Activated naive CD8-positive, alpha-beta T cell (primary cell): ENCODE data around the gene SFRP4.

ENCODE experiments used
- H3K27ac Mint-ChIP-seq: one replicate; pipeline ENCODE4 v1.8.0; 2021; ENCODE audit warnings: mixed read lengths
- H3K27me3 Mint-ChIP-seq: one replicate; pipeline ENCODE4 v1.8.0; 2021; ENCODE audit warnings: mixed read lengths
- H3K36me3 Mint-ChIP-seq: one replicate; pipeline ENCODE4 v1.8.0; 2021; ENCODE audit warnings: mixed read lengths
- H3K4me1 Mint-ChIP-seq: one replicate; pipeline ENCODE4 v1.8.0; 2021; ENCODE audit warnings: low read depth, mixed read lengths
- H3K4me3 Mint-ChIP-seq: one replicate; pipeline ENCODE4 v1.8.0; 2021; ENCODE audit warnings: mild to moderate bottlenecking, mixed read lengths
- H3K9me3 Mint-ChIP-seq: one replicate; pipeline ENCODE4 v1.8.0; 2021; ENCODE audit warnings: low read depth, mixed read lengths

The SFRP4 gene

DNA sequence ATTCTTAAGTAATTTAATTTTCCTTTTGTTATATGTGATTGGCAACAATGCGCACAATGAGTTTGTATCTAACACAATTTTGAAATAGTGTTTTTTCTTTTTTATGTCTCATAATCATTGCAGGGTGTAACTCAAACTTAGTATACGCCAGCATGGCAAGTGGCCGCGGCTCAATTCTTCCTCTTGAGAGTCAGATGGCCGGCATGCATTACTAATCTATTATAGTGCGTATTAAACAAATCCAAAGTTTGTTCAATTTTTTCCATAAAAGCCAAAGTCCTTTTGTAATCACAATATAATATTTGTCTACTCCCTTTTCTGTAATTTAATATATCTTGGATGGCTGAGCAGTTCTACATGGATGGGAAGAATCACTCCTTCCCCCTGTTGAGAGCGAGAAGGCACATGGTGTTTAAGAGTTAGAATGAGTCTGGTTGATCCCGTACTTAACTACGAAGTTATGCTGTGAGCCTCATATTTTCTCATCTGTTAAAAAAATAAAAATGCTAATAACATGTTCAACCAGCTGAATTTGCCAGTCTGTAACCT lies 16.5 kb upstream of the SFRP4 start:
- Mint-ChIP-seq H3K9me3 (peaks cover 6% of the 10 kb centered on the region), H3K27ac (no peak overlapping the region), H3K4me3 (no peak overlapping the region), H3K27me3 (no peaks in the 10 kb centered on the region), H3K4me1 (no peaks in the 10 kb centered on the region), H3K36me3 (no peaks in the 10 kb centered on the region)

DNA sequence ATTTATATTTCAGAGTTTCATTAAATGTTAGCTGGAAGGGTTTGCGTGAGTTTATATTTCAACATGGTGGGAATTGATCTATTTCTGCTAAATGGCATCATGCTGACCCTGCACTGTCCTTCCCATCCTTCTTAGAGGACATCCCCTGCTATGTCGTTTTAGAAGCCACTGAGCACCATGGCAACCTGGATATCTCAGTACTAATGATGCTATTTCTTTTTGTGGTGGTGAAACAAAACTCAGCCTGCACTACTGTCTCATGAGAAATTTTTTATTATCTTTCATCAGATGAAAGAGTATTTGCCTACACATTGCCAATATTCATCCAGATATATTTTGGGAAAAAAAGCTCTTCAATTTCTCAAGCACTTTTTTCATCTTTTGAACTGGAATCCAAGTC lies 15.9 kb upstream of the SFRP4 start:
- H3K4me1 Mint-ChIP-seq, result no peaks in the 10 kb centered on the region
- H3K27ac Mint-ChIP-seq, result no peak overlapping the region
- no peaks in the 10 kb centered on the region for H3K36me3 Mint-ChIP-seq
- H3K9me3 Mint-ChIP-seq, result peaks cover 6% of the 10 kb centered on the region
- H3K4me3 Mint-ChIP-seq, result no peak overlapping the region
- no peaks in the 10 kb centered on the region for H3K27me3 Mint-ChIP-seq

DNA sequence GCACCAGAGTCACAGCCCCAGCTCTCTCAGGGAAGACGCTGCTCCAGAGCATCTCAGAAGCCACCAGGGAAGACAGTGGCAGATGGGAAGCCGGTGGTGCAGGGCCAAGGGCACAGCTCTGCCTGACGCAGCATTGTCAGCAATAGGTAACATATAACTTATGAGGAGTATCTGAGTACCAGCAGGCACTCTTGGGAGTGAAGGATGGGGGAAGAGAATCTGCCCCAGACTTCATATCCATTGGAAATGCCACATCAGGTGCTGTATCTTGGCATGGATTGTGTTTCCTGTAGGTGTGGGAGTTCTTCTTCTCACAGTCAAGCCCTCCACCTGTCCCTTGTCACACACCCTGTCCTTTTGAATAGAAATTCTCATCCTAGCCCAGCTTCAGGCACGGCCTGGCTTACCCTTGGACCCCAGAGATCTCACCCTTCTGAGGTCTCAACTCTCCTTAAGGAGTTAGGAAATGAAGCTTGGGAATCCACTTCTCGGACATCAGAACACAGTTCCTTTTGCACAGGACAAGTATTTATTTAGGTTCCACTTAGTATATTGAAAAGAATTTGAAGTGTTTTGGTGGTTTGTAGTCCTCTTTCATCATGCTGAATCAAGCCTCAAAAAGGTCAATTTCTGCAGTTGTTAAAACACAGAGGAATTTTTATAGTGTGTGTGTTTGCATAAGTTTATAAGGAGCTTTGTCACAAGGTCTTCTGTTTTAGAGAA lies 13.8 kb upstream of the SFRP4 start:
- Mint-ChIP-seq H3K9me3 (peaks cover 4% of the 10 kb centered on the region), H3K27me3 (no peaks in the 10 kb centered on the region), H3K4me1 (no peaks in the 10 kb centered on the region), H3K4me3 (no peak overlapping the region), H3K36me3 (no peaks in the 10 kb centered on the region), H3K27ac (no peak overlapping the region)

DNA sequence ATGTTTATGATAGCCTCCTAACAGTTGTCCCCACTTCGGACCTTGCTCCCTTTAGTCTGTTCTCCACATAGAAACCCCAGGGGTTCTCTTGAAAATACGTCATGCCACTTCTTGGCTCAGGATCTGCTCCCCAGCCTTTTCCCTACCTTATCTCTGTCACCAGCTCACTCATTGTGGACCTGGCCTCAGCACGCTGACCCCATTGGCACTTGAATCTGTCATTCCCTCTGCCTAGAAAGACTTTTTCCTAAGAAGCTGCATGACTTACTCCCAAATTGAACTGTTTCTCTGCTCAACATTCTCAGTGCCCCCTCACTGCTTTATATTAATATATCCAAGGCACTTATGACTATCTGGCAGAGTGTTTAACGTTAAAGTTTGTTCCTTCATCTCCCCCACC lies 12.3 kb upstream of the SFRP4 start:
- H3K36me3 Mint-ChIP-seq, result peaks cover 3% of the 10 kb centered on the region
- no peaks in the 10 kb centered on the region for H3K4me1 Mint-ChIP-seq
- no peak overlapping the region for H3K4me3 Mint-ChIP-seq
- H3K27ac Mint-ChIP-seq, result no peak overlapping the region
- H3K27me3 Mint-ChIP-seq, result peaks cover 9% of the 10 kb centered on the region
- peaks cover 4% of the 10 kb centered on the region for H3K9me3 Mint-ChIP-seq

DNA sequence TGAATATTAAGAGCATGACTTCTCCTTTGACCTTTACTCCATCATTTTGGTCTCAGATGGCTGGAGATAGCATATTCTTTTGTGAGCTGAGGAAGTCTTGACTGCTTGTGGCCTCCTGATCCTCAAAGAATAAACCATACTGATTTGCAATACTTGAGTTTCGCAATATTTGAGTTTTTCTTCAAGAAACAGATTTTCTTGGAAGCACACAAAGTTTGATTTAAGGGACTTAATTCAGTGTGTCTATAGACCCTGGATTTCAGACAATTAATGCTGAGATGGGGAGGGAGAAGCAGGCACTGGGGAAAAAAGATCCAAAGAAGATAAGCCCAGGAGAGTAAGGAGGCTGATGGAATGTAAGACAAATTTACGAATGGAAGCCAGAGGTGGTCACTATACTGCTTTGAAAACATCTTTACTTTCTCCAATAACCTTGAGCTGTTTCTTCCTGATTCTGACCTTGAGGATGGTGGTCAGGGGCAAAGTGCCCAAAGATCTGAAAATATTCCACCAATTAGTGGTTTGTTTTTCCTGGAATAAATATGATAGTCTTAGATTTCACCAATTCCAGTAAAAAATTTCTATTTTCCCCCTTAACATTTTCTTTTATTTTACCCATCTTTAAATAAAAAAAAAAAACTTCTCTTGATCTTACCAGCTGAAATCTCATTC lies 11.3 kb upstream of the SFRP4 start:
- no peaks in the 10 kb centered on the region for H3K4me1 Mint-ChIP-seq
- no peak overlapping the region for H3K27ac Mint-ChIP-seq
- H3K4me3 Mint-ChIP-seq, result no peak overlapping the region
- peaks cover 15% of the 10 kb centered on the region for H3K27me3 Mint-ChIP-seq
- peaks cover 3% of the 10 kb centered on the region for H3K36me3 Mint-ChIP-seq
- H3K9me3 Mint-ChIP-seq, result peaks cover 4% of the 10 kb centered on the region

DNA sequence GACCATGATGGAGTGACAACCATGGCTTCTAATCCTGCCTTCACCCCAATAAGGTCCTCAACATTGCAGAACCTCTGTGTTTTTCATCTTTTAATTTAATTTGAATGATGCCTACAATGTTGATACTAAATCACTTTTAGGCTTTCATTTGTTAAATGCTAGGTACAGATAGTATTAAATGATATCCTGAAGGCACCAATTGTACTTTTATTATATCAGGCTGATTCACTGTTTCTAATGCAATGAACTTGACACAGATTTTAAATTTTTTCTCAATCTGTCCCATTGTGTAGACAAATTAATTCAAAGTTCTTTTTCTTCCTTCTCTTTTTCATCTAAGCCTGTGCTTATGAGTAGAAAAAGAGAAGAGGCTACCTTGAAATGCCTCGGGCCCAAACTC lies 9.0 kb upstream of the SFRP4 start:
- Mint-ChIP-seq H3K4me1 (peaks cover 8% of the 10 kb centered on the region), H3K36me3 (peaks cover 3% of the 10 kb centered on the region), H3K27me3 (peaks cover 18% of the 10 kb centered on the region), H3K4me3 (no peak overlapping the region), H3K27ac (no peak overlapping the region), H3K9me3 (peaks cover 4% of the 10 kb centered on the region)

DNA sequence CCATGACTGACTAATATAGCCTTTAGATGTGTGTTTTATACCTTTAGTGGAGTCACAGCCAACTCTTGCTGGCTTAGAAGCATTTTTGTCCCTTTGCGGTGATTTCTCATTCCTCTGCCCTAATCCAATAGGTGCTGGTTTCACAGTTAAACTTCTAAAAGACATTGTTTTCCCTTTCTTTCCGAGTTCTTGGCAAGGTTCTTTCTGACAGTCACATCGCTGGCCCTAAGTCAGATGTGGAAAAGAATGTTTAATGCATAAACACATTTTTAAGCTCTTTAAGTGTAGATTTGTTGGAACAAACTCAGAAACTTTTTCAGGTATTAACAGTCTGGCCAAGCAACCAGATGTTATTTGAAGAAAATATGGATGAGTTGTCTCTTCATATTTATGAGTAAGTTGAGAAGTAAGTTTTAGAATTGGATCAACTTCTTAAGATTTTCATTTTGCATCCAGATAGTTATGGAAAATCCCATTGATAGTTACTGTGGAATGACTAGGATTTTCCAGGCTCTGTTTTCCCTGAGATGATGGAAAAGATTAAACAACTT lies 7.9 kb upstream of the SFRP4 start:
- peaks cover 4% of the 10 kb centered on the region for H3K9me3 Mint-ChIP-seq
- H3K36me3 Mint-ChIP-seq, result peaks cover 3% of the 10 kb centered on the region
- H3K4me3 Mint-ChIP-seq, result no peak overlapping the region
- peaks cover 14% of the 10 kb centered on the region for H3K4me1 Mint-ChIP-seq
- no peak overlapping the region for H3K27ac Mint-ChIP-seq
- H3K27me3 Mint-ChIP-seq, result peaks cover 21% of the 10 kb centered on the region

DNA sequence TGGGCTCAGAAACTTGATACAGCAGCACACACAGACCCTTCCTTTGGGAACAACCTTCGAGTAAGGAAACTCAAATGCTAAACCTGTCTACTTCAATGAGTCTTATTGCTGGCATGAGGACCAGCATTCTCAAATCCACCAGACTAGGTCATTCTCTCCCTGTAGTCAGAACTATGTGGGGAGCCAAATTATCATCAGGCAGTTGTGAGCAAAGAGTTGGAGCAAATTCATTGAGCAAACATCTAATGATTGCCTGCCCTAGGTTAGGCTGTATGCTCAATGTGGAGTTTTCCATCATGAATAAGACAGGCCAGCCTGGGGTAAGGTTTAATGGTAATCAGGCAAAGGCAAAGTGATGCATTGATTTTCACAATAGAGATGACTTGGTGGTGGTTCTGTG lies 7.4 kb upstream of the SFRP4 start:
- Mint-ChIP-seq H3K4me3 (no peak overlapping the region), H3K27ac (no peak overlapping the region), H3K4me1 (peaks cover 14% of the 10 kb centered on the region), H3K9me3 (peaks cover 4% of the 10 kb centered on the region), H3K27me3 (peaks cover 24% of the 10 kb centered on the region), H3K36me3 (peaks cover 3% of the 10 kb centered on the region)

DNA sequence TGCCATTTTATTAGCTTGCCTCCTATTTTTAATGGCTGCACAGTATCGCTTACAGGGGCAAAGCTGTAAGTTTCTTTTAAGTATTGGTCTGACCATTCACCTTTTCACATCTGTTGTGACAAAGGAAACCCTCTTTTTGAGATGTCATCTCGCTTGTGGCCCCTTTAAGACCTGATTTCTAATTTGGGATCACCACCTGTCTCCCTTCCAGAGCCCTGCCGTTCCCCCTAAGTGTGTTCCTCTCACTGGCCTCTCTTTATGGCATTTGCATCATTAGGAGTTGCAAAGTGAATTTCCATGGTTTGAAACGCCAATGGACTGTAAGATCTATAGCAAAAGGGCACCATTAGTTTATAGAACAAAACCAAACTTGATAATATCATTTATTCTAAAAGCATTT lies 5.3 kb upstream of the SFRP4 start:
- Mint-ChIP-seq H3K36me3 (peaks cover 3% of the 10 kb centered on the region), H3K4me3 (peak overlapping the region; percentile 82), H3K4me1 (peaks cover 23% of the 10 kb centered on the region), H3K27ac (no peak overlapping the region), H3K9me3 (peaks cover 4% of the 10 kb centered on the region), H3K27me3 (peaks cover 34% of the 10 kb centered on the region)

DNA sequence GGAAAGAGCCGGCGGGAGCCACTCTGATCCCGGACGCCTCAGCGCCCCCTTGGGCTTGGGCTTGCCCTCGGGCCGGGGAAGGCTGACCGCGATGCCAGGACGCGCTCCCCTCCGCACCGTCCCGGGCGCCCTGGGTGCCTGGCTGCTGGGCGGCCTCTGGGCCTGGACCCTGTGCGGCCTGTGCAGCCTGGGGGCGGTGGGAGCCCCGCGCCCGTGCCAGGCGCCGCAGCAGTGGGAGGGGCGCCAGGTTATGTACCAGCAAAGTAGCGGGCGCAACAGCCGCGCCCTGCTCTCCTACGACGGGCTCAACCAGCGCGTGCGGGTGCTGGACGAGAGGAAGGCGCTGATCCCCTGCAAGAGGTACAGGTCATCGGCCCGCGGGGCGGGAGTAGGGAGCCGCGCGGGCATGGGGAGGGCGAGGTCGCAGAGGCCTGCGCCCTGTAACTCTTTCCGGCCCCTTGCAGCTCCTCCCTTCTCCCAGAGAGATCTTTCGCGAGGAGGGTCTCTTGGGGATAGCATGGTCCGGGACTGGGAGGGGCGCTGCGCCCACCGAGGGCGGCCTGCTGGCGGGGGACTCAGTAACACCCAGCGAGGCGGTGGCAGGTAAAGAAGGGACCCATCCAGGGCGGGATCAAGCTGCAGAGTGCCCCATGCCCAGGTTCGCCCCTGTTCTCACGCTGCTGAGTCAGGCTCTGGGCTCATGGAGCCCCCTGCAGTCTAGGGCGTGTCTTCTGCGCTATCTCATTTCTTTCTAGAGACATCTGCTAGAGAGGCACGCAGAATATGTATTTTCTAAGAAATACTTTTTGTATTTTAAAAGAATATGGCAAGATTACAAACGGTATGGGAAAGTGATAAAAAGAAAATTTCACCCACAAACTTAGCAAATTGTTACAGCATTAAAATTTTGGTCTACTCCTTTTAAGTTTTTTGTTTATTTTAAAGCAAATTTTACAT lies 4.5 kb upstream of the SFRP4 start:
- Mint-ChIP-seq H3K36me3 (peaks cover 3% of the 10 kb centered on the region), H3K9me3 (peaks cover 2% of the 10 kb centered on the region), H3K4me3 (peak overlapping the region; percentile 85), H3K4me1 (peaks cover 25% of the 10 kb centered on the region), H3K27me3 (peaks cover 36% of the 10 kb centered on the region), H3K27ac (no peak overlapping the region)

DNA sequence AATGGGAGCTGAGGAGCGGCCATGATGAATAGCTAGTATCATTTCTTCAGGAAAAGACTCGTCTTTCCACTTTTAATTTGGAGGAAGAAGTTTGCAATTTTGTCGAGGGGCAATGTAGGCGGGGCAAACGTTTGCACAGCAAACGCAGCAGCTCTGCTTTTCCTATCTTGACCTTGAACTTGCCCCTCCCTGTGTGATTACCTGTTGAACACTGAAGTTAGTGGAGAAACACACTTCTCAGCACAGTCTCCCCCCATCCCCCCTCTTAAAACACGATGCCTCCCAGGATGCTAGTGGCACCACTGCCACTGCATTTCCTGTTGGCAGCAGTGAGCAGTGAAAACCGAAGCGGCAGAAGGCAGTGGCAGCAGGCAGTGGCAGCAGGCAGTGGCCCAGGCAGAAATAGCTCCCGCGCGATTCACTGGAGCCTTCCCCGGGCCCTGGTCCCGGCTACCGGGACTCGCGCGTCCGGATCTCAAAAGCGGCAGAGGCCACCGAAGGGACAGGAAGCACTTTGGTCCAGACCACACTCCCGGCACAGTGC lies 3.8 kb upstream of the SFRP4 start, which contains the start of gene EPDR1:
EPDR1 (plus strand) TSS at position 336 of the 544 bp plus-strand sequence. CDS start 300 bp downstream, outside the sequence.
- peaks cover 28% of the 10 kb centered on the region for H3K4me1 Mint-ChIP-seq
- H3K9me3 Mint-ChIP-seq, result no peaks in the 10 kb centered on the region
- no peak within 1 kb of the TSS for H3K27ac Mint-ChIP-seq
- peaks cover 3% of the 10 kb centered on the region for H3K36me3 Mint-ChIP-seq
- H3K27me3 Mint-ChIP-seq, result peaks cover 40% of the 10 kb centered on the region
- peak within 1 kb of the TSS; percentile 85 for H3K4me3 Mint-ChIP-seq

DNA sequence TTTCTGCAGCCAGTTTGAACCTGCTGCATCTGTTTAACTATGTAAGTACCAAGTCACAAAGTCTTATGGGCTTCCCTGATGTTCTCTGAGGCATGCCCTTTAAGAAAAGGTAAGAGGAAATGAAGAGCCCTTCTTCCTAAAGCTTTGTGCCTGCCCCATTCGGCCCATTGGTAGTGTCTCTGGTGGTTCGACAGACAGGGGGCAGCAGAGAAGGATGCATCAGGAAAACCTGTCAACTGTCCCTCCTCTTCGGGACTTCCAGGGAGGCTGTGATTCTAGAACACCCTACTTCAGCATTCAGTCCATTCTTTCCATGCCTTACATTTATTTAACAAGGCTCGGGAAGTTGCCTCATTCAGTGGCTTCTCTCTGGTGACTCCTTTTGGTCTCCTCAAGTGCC lies 1.9 kb upstream of the SFRP4 start:
- Mint-ChIP-seq H3K4me3 (no peak overlapping the region), H3K27me3 (peaks cover 39% of the 10 kb centered on the region), H3K27ac (no peak overlapping the region), H3K4me1 (peaks cover 28% of the 10 kb centered on the region), H3K9me3 (no peaks in the 10 kb centered on the region), H3K36me3 (no peaks in the 10 kb centered on the region)

DNA sequence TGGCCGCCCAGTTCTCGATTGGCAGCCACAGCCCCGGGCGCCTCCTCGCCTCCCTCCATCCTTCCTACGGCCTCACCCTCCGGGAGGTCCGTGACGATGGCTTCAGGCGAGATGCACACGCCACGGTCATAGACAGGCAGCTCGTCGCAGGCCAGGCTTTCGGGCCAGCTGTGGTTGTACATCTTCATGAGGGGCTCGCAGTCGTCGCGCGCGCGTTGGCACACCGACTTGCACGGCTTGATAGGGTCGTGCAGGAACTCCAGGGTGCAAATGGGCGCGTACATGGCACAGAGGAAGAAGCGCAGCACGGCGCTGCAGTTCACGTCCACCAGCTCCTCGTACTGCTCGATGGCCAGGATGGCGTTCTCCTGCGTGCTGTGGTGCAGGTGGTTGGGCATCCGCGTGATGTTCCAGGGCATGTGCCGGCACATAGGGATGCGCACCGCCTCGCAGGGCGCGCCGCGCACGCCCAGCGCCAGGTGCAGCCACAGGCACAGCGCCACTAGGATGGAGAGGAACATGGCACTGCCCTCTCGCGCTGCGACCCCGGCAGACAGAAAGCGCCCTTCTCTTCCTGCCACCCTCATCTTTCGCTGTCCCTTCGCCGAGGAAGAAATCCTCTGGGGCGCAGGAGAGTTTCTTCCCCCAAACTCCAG lies 472 bp downstream of the SFRP4 start:
- Mint-ChIP-seq H3K27ac (no peak overlapping the region), H3K9me3 (no peaks in the 10 kb centered on the region), H3K4me1 (peaks cover 20% of the 10 kb centered on the region), H3K4me3 (peak overlapping the region; percentile 47), H3K36me3 (no peaks in the 10 kb centered on the region), H3K27me3 (peaks cover 35% of the 10 kb centered on the region)

DNA sequence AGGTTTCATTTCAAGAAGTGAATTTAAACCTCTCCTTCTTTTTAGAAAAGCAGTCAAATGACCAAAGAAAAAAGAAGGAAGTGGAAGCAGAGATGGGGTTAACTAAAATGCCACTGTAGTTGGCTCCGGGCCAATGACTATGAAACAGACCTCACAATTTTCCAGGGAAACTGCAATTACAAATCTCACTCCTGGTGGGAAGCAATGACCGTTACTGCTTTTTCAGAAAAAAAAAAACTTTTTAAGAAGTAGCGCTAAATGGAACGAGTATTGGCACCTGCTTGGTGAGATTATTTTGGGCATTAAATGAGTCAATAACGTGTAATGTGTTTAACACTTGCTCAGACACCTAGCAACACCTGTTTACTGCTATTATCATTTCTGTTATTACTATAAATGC lies 1.2 kb downstream of the SFRP4 start:
- peaks cover 35% of the 10 kb centered on the region for H3K27me3 Mint-ChIP-seq
- H3K27ac Mint-ChIP-seq, result no peak overlapping the region
- no peak overlapping the region for H3K4me3 Mint-ChIP-seq
- H3K9me3 Mint-ChIP-seq, result no peaks in the 10 kb centered on the region
- H3K36me3 Mint-ChIP-seq, result no peaks in the 10 kb centered on the region
- H3K4me1 Mint-ChIP-seq, result peaks cover 18% of the 10 kb centered on the region
